ENCODE data around the gene ATXN2.

GRCh38 chr12:111569363-111570083, 29.6 kb downstream of the ATXN2 start:
- TF ChIP-seq POLR2A (IDR thresholded peaks at IDR 0.05) (no peak), CTCF (IDR thresholded peaks at IDR 0.05 in 8 of 11, conservative IDR thresholded peaks at IDR 0.05 in 3 of 11) (no peak), POLR2AphosphoS5 (IDR thresholded peaks at IDR 0.05) (no peak)
